Esophagus muscularis mucosa (tissue), 3 donors: ENCODE data around the gene PASK.

Source experiments
- EP300 ChIP-seq: sonication (generic); formaldehyde crosslinking; IDR thresholded peaks from one replicate; pipeline ENCODE4 v1.6.1; 2017; ENCODE audit warnings: antibody characterized with exemption
- TF ChIP-seq, protein P1 (sequence below), 3 experiments: fragments of 200-600 bp in 2 of 3; fragments of 450-650 bp in 1 of 3; sonication (generic) in 2 of 3; IDR thresholded peaks; one replicate each; pipeline ENCODE4 v1.5.1; 2017 to 2019; ENCODE audit warnings: antibody characterized with exemption in 3 of 3, mild to moderate bottlenecking in 2 of 3, moderate library complexity in 1 of 3

- no peak for TF ChIP-seq EP300
- TF ChIP-seq, protein P1, sequence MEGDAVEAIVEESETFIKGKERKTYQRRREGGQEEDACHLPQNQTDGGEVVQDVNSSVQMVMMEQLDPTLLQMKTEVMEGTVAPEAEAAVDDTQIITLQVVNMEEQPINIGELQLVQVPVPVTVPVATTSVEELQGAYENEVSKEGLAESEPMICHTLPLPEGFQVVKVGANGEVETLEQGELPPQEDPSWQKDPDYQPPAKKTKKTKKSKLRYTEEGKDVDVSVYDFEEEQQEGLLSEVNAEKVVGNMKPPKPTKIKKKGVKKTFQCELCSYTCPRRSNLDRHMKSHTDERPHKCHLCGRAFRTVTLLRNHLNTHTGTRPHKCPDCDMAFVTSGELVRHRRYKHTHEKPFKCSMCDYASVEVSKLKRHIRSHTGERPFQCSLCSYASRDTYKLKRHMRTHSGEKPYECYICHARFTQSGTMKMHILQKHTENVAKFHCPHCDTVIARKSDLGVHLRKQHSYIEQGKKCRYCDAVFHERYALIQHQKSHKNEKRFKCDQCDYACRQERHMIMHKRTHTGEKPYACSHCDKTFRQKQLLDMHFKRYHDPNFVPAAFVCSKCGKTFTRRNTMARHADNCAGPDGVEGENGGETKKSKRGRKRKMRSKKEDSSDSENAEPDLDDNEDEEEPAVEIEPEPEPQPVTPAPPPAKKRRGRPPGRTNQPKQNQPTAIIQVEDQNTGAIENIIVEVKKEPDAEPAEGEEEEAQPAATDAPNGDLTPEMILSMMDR (IDR thresholded peaks at IDR 0.05), result no peak
These were observed 6.7 kb downstream of the PASK start for GRCh38 chr2:241142593-241142992.
